OCI-M2 (cell line): ENCODE data around the gene NCKAP1.
"Not testable (repeated sequence)": the region's sequence is repeated elsewhere in the genome, so short reads cannot be mapped to it uniquely, and the experiment has no call there.

Source experiments
- DNase-seq: peaks from one replicate; lab custom pipeline; 2025; ENCODE audit not compliant: unreplicated experiment; lab: John Stamatoyannopoulos, UW

NCKAP1 gene

DNA sequence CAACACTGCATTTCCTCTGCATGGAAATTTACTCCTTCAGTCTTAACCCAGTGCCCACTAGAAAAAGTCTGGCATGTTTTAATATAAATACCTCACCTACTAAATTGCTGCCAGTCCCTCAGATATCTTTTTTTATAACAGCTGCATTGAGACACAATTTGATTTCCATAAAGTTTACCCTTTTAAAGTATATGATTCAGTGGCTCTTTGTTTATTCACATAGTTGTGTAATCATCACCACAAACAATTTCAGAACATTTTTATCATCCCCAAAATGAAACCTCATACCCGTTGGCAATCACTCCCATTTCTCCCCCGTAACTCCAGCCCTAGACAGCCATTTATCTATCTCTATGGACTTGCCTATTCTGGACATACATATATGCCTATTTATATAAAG is 154.8 kb downstream of the NCKAP1 start:
- no peak for DNase-seq

DNA sequence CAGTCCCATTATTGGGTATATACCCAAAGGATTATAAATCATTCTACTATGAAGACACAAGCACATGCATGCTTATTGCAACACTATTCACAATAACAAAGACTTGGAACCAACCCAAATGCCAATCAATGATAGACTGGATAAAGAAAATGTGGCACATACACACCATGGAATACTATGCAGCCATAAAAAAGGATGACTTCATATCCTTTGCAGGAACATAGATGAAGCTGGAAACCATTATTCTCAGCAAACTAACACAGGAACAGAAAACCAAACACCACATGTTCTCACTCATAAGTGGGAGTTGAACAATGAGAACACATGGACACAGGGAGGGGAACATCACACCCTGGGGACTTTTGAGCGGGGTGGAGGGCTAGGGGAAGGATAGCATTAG is 158.2 kb downstream of the NCKAP1 start:
- DNase-seq: not testable (repeated sequence)

DNA sequence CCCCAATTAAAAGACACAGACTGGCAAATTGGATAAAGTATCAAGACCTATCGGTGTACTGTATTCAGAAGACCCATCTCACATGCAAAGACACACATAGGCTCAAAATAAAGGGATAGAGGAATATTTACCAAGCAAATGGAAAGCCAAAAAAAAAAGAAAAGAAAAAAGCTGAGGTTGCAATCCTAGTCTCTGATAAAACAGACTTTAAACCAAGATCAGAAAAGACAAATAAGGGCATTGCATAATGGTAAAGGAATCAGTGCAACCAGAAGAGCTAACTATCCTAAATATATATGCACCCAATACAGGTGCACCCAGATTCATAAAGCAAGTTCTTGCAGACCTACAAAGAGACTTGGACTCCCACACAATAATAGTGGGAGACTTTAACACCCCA is 161.6 kb downstream of the NCKAP1 start:
- DNase-seq: not testable (repeated sequence)

DNA sequence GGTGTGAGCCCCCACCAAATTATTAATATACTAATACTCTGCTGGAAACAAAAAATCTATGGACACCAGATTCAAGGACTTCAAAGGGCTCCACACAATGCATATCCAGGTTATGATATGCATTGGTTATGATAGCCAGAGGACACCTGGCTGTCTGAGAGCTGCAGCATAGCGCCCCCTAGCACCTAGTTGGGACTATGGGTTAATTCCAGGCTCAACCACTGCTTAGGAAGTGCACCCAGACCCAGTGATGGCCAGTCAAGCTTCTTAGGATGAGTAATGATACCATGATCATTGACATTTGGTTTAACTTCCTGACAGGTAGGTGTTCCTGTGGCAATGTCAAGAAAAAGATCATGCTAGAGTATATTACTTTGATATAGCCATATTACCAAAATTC is 168.0 kb downstream of the NCKAP1 start:
- no peak for DNase-seq

DNA sequence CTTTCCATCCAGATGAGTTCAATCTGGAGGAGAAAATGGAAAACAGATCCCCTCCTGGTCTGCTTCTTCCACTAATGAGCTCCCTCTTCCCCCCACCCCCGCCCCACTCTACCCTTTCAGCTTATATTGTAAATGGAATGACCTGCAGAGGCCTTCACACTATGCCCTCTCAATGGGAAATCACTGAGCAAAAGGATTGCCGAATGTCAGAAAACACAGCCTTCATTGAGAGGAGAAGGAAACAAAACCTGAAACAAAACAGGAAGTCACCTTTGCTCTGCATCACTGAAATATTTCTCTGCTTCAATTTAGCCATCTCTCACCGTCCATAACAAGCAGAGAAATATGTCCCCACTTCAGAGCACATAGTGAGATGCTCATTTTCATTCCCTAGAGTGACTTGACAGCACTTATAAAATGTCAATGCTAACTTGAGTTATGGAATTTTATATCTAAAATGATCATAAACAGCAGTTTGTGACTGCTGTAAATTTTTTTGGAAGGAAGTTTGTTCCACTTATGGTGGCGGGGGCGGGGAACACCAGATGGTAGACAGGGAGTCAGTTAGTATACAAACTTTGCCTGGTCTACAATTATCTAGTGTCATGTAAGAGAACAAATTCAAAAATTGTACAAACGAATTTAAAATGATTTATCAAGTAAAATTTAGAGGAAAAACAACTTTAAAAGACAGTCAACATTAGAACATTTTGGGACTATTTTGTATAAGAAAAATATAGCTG is 170.0 kb downstream of the NCKAP1 start:
- no peak for DNase-seq

DNA sequence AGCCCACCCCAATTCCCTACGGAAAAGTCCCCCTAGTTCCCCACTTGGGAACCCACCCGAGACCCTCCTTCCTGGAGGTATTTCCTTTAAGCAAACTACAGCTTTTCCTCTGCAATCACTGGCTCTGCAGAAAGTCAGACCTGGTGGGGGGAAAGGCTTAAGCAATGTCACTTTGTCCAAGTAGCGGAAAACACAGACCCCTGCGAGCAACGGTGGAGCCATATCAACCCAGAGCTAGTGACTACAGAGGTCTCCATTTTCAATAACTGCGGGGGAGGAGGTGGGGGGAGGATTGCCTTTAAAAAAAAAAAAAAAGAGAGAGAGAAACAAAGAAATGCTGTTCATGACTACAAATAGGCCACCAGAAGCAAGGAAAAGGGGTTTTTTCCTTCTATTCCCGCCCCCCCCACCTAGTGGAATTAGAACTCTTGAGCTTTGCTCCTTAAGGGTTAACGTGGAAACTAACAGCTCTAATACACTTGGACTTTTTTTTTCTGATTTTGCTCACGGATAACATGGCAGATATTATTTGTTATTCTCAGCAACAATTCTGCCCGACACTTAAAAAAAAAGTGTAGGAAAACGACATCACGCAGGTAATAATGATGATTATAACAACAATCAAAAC is 170.7 kb downstream of the NCKAP1 start:
- DNase-seq: no peak

DNA sequence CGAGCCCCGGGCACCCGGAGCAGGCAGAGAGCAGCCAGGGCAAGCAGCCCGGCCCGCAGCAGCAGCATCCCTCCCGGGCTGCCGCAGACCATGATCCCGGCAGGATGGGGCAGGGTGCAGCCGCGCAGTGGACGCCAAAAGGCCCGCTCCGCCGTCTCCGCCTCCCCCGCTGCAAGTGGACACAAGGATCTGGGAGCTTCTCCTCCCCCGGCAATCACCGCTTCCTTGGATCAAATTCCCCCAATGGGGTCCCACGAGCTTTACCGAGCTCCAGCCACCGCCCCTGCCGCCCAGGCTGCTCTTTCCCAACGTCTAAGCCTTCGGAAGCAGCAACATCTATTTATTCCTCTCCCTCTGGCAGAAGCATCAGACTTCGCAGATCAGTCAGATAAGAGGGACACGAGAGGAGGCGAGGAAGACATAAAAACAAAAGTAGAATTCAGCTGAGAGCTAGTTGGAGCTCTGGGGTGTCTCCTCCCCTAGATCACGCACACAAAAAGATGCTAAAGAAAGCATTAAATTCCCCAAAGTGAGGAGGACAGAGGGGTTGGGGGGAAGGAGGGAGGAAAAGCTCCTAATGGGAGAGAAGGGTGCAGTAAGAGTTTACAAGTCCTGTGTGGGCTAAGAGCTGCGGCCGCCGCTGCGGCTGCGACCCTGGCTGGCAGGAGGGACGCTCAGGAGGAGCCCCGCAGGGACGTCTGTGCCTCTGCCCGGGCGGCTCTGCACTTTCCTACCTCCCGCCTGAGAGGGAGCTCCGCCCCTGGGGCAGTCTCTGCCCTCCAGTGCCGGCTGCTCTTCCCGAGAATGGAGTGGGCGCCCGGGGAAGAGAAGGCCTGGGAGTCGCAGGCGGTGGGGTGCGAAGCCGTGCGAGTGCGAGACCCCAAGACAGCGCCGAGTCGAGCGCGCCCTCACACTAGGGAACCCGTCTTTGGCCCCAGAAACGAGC is 171.5 kb downstream of the NCKAP1 start, which contains the start of gene FRZB:
Gene FRZB, minus strand, starts transcription at position 177 of the 946 bp plus-strand sequence. Its CDS starts 85 bp downstream, at position 92.
- DNase-seq: no peak

DNA sequence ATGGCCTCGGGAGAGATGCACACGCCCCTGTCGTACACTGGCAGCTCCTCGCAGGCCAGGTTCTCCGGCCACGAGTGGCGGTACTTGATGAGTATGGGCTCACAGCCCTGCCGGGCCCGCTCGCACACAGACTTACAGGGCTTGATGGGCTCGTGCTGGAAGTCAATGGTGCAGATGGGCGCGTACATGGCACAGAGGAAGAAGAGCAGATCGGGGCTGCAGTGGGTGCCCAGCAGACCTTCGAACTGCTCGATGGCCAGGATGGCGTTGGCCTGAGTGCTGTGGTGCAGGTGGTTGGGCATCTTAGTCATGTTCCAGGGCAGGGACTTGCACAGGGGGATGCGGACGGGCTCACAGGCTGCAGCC is 172.2 kb downstream of the NCKAP1 start:
- DNase-seq: no peak

DNA sequence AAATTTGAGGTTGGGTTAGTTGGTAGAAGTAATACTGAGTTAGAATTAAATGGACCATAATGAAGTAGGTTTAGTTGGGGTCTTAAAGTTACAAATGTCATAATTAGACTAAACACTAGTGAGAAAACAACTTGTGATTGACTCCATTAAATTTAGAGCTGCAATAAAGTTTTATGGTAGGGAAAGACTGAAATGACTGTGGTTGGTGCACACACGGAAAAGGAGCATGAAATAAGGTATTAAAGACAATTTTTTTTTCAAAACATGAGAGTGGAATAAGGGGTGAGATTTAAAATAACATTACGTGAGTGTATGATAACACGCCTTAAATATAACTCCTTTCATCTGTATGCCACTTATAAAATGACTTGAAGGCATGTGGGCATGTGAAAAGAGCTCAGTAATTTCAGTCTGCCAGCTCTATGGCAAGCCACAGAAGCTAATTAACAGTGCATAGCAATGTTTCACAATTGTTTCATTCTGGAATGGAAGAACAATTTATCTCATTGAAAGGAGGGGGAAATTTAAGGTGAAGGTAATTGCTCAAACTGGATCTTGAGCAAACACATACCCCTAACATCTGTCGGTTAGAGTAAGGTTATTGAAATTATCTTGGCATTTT is 173.2 kb downstream of the NCKAP1 start:
- DNase-seq: no peak

DNA sequence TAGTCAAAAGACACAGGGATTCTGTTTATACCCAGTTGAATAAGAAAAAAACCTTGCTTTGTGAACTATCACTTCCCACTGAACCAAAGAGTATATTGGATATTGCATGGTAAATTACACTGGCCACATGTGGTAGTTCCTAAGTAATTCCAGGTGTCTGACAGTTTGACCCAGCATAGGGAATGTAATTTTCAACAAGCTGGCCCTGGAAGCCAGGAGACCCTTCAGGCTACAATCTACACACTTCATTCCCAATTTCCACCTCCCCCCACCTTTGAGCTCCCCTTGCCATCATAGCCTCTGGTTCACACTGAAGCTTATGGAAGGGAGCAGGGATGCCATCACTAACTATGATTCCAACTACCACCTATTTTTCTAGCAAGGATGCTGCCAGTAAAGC is 174.6 kb downstream of the NCKAP1 start:
- DNase-seq: no peak

DNA sequence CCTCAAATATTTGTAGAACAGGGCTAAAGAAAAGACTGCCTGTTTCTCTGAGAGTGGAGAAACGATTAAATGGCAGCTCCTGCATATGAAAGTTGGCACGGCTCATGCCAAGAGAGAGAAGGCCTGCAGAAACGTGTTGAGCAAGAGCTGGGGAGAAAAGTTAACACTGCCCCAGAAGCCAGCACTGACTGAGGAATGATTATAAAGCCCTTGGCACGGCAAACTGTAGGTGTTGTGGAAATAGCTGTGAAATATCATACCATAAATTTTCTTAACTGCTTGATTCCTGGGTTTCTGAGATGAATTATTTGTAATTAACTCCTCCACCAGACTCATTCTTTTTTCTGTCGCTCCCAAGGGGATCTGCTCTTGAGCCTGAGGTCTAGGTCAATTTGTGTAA is 176.2 kb downstream of the NCKAP1 start:
- DNase-seq: no peak

DNA sequence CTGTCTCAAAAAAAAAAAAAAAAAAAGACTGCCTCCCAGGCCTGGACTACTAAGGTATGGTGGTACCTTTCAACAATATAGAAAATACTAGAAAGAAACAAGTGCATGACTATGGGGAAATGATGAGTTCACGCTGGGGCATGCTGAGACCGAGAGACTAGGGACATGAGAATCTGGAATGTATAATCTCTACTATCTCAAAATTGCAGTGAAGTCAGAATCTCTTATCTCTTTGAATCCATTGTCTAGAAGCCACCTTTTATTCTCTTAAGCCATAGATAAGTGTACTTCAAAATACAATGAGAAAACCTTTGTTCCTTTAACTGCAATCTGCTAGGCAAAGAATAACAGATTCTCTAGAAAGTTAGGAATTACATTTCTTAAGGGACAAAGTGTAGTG is 177.4 kb downstream of the NCKAP1 start:
- DNase-seq: no peak
